Uterus (tissue), 2 donors: ENCODE results near the gene AEBP2.

ENCODE experiments used
- POLR2A ChIP-seq, 2 donors: fragments of 450-650 bp; IDR thresholded peaks; one replicate each; pipeline ENCODE4 v1.6.1; 2016; ENCODE audit warnings: antibody characterized with exemption in 2 of 2, mild to moderate bottlenecking in 1 of 2, moderate library complexity in 1 of 2
- TF ChIP-seq, protein P1 (sequence below), 4 experiments: fragments of 200-600 bp in 2 of 4; fragments of 450-650 bp in 2 of 4; sonication (generic) in 2 of 4; IDR thresholded peaks; one replicate each; pipeline ENCODE4 v1.5.1; 2016 to 2019; ENCODE audit warnings: antibody characterized with exemption in 4 of 4, mild to moderate bottlenecking in 2 of 4, moderate library complexity in 1 of 4

DNA sequence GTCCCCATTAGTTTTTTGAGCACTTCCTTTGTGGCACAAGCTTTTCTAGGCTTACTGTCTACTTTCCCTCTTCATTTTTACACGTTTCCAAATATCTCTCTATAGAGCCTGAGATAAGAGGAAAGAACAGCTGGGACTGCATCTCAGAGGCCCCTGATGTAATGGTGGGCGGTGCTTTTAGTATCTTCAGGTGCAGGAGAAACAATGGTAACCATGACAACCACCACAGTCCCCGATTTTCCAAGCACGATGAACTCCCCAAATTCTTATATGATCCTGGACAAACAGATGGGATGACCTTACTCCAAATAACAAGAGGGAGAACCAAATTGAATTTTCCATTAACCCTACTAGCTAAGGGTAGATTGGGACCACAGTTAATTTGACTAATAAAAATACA lies 103.3 kb downstream of the AEBP2 start:
- TF ChIP-seq, protein P1, sequence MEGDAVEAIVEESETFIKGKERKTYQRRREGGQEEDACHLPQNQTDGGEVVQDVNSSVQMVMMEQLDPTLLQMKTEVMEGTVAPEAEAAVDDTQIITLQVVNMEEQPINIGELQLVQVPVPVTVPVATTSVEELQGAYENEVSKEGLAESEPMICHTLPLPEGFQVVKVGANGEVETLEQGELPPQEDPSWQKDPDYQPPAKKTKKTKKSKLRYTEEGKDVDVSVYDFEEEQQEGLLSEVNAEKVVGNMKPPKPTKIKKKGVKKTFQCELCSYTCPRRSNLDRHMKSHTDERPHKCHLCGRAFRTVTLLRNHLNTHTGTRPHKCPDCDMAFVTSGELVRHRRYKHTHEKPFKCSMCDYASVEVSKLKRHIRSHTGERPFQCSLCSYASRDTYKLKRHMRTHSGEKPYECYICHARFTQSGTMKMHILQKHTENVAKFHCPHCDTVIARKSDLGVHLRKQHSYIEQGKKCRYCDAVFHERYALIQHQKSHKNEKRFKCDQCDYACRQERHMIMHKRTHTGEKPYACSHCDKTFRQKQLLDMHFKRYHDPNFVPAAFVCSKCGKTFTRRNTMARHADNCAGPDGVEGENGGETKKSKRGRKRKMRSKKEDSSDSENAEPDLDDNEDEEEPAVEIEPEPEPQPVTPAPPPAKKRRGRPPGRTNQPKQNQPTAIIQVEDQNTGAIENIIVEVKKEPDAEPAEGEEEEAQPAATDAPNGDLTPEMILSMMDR (IDR thresholded peaks at IDR 0.05): no peak
- no peak for TF ChIP-seq POLR2A (IDR thresholded peaks at IDR 0.05)
